ENCODE data around the gene PLEKHA5. TPM values are rescaled to one million over a fixed set of nuclear protein-coding genes. Genes with fewer than 3 reads are reported as not detected.

The PLEKHA5 gene
- total and polyA plus RNA-seq, 2 experiments from 2014 or later = 82.8 to 112 TPM

DNA sequence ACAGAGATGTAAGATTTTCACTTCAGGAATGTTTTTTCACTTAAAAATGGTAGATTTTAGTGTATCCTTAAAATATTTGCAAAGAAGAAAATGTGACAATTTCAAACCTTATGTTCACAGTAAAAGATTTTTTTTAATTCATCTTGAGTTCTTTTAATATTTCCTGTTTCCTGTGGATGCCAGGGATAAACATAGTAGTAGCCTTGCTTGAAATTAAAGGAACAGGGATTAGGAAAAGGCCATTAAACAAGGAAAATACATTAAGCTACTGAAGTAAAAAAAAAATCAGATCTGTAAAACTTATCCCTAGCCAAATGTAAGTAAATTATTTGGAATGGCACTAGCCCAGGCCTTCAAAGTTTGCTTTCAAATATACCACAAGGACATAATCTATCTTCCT lies 171.7 kb downstream of the PLEKHA5 start (continued):
- TF ChIP-seq, protein P1, sequence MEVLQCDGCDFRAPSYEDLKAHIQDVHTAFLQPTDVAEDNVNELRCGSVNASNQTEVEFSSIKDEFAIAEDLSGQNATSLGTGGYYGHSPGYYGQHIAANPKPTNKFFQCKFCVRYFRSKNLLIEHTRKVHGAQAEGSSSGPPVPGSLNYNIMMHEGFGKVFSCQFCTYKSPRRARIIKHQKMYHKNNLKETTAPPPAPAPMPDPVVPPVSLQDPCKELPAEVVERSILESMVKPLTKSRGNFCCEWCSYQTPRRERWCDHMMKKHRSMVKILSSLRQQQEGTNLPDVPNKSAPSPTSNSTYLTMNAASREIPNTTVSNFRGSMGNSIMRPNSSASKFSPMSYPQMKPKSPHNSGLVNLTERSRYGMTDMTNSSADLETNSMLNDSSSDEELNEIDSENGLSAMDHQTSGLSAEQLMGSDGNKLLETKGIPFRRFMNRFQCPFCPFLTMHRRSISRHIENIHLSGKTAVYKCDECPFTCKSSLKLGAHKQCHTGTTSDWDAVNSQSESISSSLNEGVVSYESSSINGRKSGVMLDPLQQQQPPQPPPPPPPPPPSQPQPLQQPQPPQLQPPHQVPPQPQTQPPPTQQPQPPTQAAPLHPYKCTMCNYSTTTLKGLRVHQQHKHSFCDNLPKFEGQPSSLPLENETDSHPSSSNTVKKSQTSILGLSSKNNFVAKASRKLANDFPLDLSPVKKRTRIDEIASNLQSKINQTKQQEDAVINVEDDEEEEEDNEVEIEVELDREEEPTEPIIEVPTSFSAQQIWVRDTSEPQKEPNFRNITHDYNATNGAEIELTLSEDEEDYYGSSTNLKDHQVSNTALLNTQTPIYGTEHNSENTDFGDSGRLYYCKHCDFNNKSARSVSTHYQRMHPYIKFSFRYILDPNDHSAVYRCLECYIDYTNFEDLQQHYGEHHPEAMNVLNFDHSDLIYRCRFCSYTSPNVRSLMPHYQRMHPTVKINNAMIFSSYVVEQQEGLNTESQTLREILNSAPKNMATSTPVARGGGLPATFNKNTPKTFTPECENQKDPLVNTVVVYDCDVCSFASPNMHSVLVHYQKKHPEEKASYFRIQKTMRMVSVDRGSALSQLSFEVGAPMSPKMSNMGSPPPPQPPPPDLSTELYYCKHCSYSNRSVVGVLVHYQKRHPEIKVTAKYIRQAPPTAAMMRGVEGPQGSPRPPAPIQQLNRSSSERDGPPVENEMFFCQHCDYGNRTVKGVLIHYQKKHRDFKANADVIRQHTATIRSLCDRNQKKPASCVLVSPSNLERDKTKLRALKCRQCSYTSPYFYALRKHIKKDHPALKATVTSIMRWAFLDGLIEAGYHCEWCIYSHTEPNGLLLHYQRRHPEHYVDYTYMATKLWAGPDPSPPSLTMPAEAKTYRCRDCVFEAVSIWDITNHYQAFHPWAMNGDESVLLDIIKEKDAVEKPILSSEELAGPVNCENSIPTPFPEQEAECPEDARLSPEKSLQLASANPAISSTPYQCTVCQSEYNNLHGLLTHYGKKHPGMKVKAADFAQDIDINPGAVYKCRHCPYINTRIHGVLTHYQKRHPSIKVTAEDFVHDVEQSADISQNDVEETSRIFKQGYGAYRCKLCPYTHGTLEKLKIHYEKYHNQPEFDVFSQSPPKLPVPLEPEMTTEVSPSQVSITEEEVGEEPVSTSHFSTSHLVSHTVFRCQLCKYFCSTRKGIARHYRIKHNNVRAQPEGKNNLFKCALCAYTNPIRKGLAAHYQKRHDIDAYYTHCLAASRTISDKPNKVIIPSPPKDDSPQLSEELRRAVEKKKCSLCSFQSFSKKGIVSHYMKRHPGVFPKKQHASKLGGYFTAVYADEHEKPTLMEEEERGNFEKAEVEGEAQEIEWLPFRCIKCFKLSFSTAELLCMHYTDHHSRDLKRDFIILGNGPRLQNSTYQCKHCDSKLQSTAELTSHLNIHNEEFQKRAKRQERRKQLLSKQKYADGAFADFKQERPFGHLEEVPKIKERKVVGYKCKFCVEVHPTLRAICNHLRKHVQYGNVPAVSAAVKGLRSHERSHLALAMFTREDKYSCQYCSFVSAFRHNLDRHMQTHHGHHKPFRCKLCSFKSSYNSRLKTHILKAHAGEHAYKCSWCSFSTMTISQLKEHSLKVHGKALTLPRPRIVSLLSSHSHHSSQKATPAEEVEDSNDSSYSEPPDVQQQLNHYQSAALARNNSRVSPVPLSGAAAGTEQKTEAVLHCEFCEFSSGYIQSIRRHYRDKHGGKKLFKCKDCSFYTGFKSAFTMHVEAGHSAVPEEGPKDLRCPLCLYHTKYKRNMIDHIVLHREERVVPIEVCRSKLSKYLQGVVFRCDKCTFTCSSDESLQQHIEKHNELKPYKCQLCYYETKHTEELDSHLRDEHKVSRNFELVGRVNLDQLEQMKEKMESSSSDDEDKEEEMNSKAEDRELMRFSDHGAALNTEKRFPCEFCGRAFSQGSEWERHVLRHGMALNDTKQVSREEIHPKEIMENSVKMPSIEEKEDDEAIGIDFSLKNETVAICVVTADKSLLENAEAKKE (CRISPR knock-in tag; IDR thresholded peaks at IDR 0.05) = no peak
- TF ChIP-seq EZH2phosphoT487 (IDR thresholded peaks at IDR 0.05; ENCODE audit: unreplicated experiment) = no peak
- no peak for TF ChIP-seq STAT1 (IDR thresholded peaks at IDR 0.05; ENCODE audit: unreplicated experiment)
- TF ChIP-seq, protein P2, sequence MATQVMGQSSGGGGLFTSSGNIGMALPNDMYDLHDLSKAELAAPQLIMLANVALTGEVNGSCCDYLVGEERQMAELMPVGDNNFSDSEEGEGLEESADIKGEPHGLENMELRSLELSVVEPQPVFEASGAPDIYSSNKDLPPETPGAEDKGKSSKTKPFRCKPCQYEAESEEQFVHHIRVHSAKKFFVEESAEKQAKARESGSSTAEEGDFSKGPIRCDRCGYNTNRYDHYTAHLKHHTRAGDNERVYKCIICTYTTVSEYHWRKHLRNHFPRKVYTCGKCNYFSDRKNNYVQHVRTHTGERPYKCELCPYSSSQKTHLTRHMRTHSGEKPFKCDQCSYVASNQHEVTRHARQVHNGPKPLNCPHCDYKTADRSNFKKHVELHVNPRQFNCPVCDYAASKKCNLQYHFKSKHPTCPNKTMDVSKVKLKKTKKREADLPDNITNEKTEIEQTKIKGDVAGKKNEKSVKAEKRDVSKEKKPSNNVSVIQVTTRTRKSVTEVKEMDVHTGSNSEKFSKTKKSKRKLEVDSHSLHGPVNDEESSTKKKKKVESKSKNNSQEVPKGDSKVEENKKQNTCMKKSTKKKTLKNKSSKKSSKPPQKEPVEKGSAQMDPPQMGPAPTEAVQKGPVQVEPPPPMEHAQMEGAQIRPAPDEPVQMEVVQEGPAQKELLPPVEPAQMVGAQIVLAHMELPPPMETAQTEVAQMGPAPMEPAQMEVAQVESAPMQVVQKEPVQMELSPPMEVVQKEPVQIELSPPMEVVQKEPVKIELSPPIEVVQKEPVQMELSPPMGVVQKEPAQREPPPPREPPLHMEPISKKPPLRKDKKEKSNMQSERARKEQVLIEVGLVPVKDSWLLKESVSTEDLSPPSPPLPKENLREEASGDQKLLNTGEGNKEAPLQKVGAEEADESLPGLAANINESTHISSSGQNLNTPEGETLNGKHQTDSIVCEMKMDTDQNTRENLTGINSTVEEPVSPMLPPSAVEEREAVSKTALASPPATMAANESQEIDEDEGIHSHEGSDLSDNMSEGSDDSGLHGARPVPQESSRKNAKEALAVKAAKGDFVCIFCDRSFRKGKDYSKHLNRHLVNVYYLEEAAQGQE (IDR thresholded peaks at IDR 0.05; ENCODE audit: unreplicated experiment) = no peak
- no peak for TF ChIP-seq NANOG (IDR thresholded peaks at IDR 0.05; ENCODE audit: borderline replicate concordance)
- no peak for TF ChIP-seq ZNF331 (CRISPR knock-in tag; IDR thresholded peaks at IDR 0.05; ENCODE audit: low read depth)

Data from GM23338 (cell line).